Lower lobe of right lung (tissue), 2 donors: ENCODE data around the gene NELFA. TPM values are rescaled to one million over a fixed set of nuclear protein-coding genes. Genes with fewer than 3 reads are reported as not detected.

Experiments
- ATAC-seq, 2 donors: fragments of 200-7000 bp; cut with Tn5 transposase; one replicate each; pipeline ENCODE4 v1.9.1; 2020 to 2022; ENCODE audit warnings: mild to moderate bottlenecking in 2 of 2, moderate library complexity in 2 of 2
- DNase-seq: peaks from one replicate; pipeline ENCODE4 v3.0.0-alpha.2; 2020
- H3K27ac ChIP-seq: fragments of 200-600 bp; one replicate; pipeline ENCODE4 v1.8.0; 2022
- H3K27me3 ChIP-seq: fragments of 200-600 bp; one replicate; pipeline ENCODE4 v1.8.0; 2022; ENCODE audit warnings: low read depth
- H3K36me3 ChIP-seq: fragments of 200-600 bp; one replicate; pipeline ENCODE4 v1.8.0; 2022; ENCODE audit warnings: mild to moderate bottlenecking
- H3K4me1 ChIP-seq: fragments of 200-600 bp; one replicate; pipeline ENCODE4 v1.8.0; 2022
- H3K4me3 ChIP-seq: fragments of 200-600 bp; one replicate; pipeline ENCODE4 v1.8.0; 2022; ENCODE audit warnings: mild to moderate bottlenecking
- H3K9me3 ChIP-seq: fragments of 200-600 bp; one replicate; pipeline ENCODE4 v1.8.0; 2022
- intact Hi-C: fragments of 100-400 bp; cut with DNase I; formaldehyde crosslinking; loops from one replicate; pipeline ENCODE4 v1.11.0; 2022
- total RNA-seq: library from RNA; stranded (reverse); fragmentation: NEBNext Ultra II Directional; extraction: Animal tissue kit (Norgen Biotek cat#: 25700); gene quantifications from one replicate; pipeline ENCODE4 v1.2.1, GENCODE V29; 2021
- TF ChIP-seq, protein P1 (sequence below): fragments of 200-600 bp; IDR thresholded peaks from one replicate; pipeline ENCODE4 v1.8.0; 2022; ENCODE audit warnings: antibody characterized with exemption, mild to moderate bottlenecking
- donor health status: DM: no; HTN: yes; CAD: no; lungs with severe emphysema.

NELFA gene
- total RNA-seq, 1 donor from 2014 or later = 22.6 TPM

DNA sequence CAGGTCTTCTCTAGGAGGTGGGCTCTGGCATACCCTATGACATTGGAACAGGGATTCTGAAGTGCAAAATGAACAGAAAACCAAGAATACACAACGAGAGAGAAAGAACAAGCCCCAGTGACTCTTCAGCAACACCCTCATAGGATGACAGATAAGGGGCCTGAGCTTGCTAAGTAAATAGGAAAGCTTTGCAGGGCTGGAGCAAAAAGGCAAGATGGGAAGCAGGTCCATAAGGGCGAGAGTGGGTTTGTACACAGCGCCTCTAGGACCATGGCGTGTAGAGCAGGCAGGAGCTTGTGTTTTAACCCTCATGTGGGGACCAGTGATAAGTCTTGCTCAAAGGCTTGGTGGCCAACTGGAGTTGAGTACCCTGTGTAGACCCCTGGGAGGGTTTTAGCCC, 45.8 kb downstream of the NELFA start:
- Histone ChIP-seq H3K9me3 (no peaks in the 10 kb centered on the region), H3K27ac (no peak overlapping the region), H3K4me1 (no peaks in the 10 kb centered on the region), H3K4me3 (no peak overlapping the region), H3K36me3 (peaks cover 58% of the 10 kb centered on the region), H3K27me3 (no peaks in the 10 kb centered on the region)
- intact Hi-C loops = no loop called here
- no peak for ATAC-seq
- TF ChIP-seq, protein P1, sequence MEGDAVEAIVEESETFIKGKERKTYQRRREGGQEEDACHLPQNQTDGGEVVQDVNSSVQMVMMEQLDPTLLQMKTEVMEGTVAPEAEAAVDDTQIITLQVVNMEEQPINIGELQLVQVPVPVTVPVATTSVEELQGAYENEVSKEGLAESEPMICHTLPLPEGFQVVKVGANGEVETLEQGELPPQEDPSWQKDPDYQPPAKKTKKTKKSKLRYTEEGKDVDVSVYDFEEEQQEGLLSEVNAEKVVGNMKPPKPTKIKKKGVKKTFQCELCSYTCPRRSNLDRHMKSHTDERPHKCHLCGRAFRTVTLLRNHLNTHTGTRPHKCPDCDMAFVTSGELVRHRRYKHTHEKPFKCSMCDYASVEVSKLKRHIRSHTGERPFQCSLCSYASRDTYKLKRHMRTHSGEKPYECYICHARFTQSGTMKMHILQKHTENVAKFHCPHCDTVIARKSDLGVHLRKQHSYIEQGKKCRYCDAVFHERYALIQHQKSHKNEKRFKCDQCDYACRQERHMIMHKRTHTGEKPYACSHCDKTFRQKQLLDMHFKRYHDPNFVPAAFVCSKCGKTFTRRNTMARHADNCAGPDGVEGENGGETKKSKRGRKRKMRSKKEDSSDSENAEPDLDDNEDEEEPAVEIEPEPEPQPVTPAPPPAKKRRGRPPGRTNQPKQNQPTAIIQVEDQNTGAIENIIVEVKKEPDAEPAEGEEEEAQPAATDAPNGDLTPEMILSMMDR = no peak
- DNase-seq = no peak

DNA sequence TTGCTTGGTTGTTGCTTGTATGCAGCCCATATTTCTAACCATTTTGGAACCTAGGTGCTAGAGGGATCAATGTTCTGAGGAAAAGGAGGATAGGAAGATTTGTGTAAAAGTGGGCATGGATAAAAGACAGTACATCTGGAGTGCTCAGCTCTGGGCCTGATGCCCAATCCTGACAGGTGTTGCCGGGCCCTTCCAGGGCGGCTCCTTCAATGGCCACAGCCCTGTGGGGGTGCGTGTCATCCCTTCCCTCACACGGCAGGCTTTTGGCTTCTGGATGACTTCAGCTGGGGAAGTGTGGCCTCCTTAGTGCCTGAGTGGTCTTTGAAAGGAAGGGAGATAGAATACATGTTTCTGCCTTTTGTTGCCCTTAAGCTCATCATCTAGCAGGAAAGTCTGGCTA, 47.2 kb downstream of the NELFA start:
- ATAC-seq (no peak), DNase-seq (no peak)
- Histone ChIP-seq H3K36me3 (peaks cover 68% of the 10 kb centered on the region), H3K27ac (no peak overlapping the region), H3K9me3 (no peaks in the 10 kb centered on the region), H3K4me3 (no peak overlapping the region), H3K4me1 (no peaks in the 10 kb centered on the region), H3K27me3 (no peaks in the 10 kb centered on the region)
- intact Hi-C loops = no loop called here
- TF ChIP-seq, protein P1 = no peak

DNA sequence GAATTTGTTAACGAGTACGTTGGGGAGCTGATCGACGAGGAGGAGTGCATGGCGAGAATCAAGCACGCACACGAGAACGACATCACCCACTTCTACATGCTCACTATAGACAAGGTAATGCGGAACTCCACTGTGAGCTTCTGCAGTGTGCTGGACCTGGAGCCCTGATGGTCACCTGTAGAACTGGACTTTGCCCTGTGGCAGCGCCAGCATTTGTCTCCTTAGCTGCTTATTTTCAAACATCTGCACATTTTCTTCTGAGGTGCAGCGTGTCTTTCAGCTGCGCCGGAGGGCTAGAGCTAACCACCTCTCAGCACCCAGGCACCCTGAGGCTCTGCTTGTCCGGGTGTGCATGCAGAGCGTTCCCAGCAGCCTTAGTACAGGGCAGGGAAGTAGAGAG, 47.7 kb downstream of the NELFA start:
- H3K36me3 ChIP-seq = peaks cover 74% of the 10 kb centered on the region
- H3K4me3 ChIP-seq = no peak overlapping the region
- DNase-seq = no peak
- H3K27ac ChIP-seq = no peak overlapping the region
- no peaks in the 10 kb centered on the region for H3K9me3 ChIP-seq
- no peaks in the 10 kb centered on the region for H3K4me1 ChIP-seq
- no peaks in the 10 kb centered on the region for H3K27me3 ChIP-seq
- no peak for ATAC-seq
- TF ChIP-seq, protein P1 = no peak
- intact Hi-C loops = no loop called here

DNA sequence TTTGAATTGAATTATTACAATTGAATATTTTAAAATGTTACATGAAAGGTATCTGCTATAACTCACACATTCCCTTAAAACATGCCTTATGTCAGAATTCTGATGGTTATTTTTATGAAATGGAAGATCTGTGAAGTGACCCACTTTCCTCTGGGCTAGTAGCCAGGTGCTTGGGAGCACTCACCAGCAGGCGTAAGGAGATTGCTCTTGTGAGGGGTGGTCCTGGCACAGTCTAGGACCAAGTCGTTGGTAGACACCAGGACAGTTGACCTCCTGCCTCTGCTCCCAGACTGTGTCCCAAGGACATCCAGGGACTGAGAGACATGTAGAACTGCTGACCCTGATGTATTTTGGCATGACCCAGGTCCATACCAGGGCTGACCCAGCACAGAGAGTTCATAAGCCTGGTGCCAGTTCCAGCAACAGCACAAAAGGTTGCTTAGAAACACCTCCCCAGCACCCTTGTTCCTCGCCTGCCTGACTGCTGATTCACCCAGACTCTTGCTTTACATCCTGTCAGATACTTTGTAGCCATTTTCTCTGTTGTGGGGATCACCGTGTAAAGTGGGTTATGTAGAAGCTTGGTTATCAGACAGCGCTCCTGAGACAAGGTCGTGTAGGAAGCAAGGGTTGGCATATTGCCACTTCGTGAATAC, 48.5 kb downstream of the NELFA start:
- intact Hi-C loops = no loop called here
- ATAC-seq (no peak), DNase-seq (no peak)
- no peaks in the 10 kb centered on the region for H3K27me3 ChIP-seq
- H3K4me3 ChIP-seq = no peak overlapping the region
- no peaks in the 10 kb centered on the region for H3K9me3 ChIP-seq
- TF ChIP-seq, protein P1 = no peak
- peaks cover 81% of the 10 kb centered on the region for H3K36me3 ChIP-seq
- H3K27ac ChIP-seq = no peak overlapping the region
- H3K4me1 ChIP-seq = no peaks in the 10 kb centered on the region

DNA sequence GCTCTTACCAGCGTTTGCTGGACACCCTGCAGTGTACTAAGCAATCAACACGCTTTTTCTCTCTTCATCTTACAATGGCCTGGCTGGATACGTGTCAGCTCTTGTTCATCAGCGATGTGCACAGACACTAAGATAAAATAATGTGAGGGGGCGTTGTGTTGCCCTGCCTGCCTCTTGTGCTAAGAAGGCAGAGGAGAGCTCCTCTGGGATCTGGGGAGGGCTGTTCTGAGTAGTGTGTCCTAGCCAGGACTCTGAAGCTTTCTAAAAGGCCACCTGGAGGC, 49.7 kb downstream of the NELFA start:
- Histone ChIP-seq H3K27me3 (no peaks in the 10 kb centered on the region), H3K27ac (no peak overlapping the region), H3K36me3 (peaks cover 85% of the 10 kb centered on the region), H3K4me3 (no peak overlapping the region), H3K9me3 (no peaks in the 10 kb centered on the region), H3K4me1 (no peaks in the 10 kb centered on the region)
- ATAC-seq (no peak), DNase-seq (no peak)
- TF ChIP-seq, protein P1 = no peak
- intact Hi-C loops = no loop called here
